ENCODE measurements around the gene TLR3.

Gene TLR3

GRCh38 chr4:186137196-186137794, 68.3 kb downstream of the TLR3 start:
- POLR2A ChIA-PET = interaction anchor here (0.7 kb wide), 1 partner anchor 38 kb away, joined by 3 read pairs; no protein-coding TSS in a partner anchor
- H3K9me3 ChIP-seq (ENCODE audit: control insufficient read depth, insufficient read depth, low read depth, low read length) = no peaks in the 10 kb centered on the region
- H3K4me3 ChIP-seq (ENCODE audit: low read depth, low read length) = no peak overlapping the region
- no peaks in the 10 kb centered on the region for H3K4me1 ChIP-seq (ENCODE audit: control insufficient read depth, insufficient read depth, low read length)
- no peaks in the 10 kb centered on the region for H3K36me3 ChIP-seq (ENCODE audit: control insufficient read depth in 2 of 2, insufficient read depth in 1 of 2, low read length in 2 of 2)
- CTCF ChIA-PET = interaction anchor here (0.6 to 4.7 kb wide), 27 partner anchors 9 to 1650 kb away, joined by 3 to 30 read pairs (median 3); partner anchors contain the start of gene TLR3
- H3K27ac ChIP-seq (ENCODE audit: extremely low read depth, low read depth, low read length) = no peak overlapping the region
- peak; percentile 39; the same call in 1 of the 2 replicates for TF ChIP-seq ZNF362 (tag by site-specific recombination; IDR thresholded peaks at IDR 0.05)
- TF ChIP-seq ZNF654 (tag by site-specific recombination; IDR thresholded peaks at IDR 0.05; ENCODE audit: low read depth) = peak; percentile 68
- TF ChIP-seq ZNF121 (tag by site-specific recombination; IDR thresholded peaks at IDR 0.05) = no peak
